Nephron progenitor cell (in vitro differentiated cells): ENCODE results near the gene IGLL5.

ENCODE experiments used
- DNase-seq: peaks from one replicate; pipeline ENCODE4 v3.0.0; 2021
- H3K27ac Mint-ChIP-seq: 2 replicates; pipeline ENCODE4 v1.8.0; 2021; ENCODE audit warnings: mild to moderate bottlenecking, moderate library complexity, mixed read lengths
- H3K27me3 Mint-ChIP-seq: 2 replicates; pipeline ENCODE4 v1.8.0; 2021; ENCODE audit warnings: mild to moderate bottlenecking, low read depth, mixed read lengths; ENCODE audit not compliant: poor library complexity
- H3K36me3 Mint-ChIP-seq: 2 replicates; pipeline ENCODE4 v1.8.0; 2021; ENCODE audit warnings: low read depth, mixed read lengths
- H3K4me1 Mint-ChIP-seq: 2 replicates; pipeline ENCODE4 v1.8.0; 2021; ENCODE audit warnings: mixed read lengths
- H3K4me3 Mint-ChIP-seq: 2 replicates; pipeline ENCODE4 v1.8.0; 2021; ENCODE audit warnings: mild to moderate bottlenecking, moderate library complexity, mixed read lengths
- H3K9me3 Mint-ChIP-seq: 2 replicates; pipeline ENCODE4 v1.8.0; 2021; ENCODE audit warnings: mild to moderate bottlenecking, moderate library complexity, mixed read lengths
- CTCF ChIP-seq: fragments of 200-600 bp; sonication (generic); IDR thresholded peaks from 2 replicates; pipeline ENCODE4 v1.5.0; 2021; ENCODE audit warnings: antibody characterized with exemption

Gene IGLL5

GRCh38 chr22:22866381-22867111, 21.1 kb upstream of the IGLL5 start:
- H3K27ac Mint-ChIP-seq = no peak overlapping the region
- no peak overlapping the region for H3K4me3 Mint-ChIP-seq
- H3K27me3 Mint-ChIP-seq = peaks cover 67% of the 10 kb centered on the region
- no peaks in the 10 kb centered on the region for H3K9me3 Mint-ChIP-seq
- DNase-seq = no peak
- H3K4me1 Mint-ChIP-seq = no peaks in the 10 kb centered on the region
- no peaks in the 10 kb centered on the region for H3K36me3 Mint-ChIP-seq
- TF ChIP-seq CTCF = no peak

- no peak overlapping the region for H3K27ac Mint-ChIP-seq
- H3K27me3 Mint-ChIP-seq = peaks cover 69% of the 10 kb centered on the region
- no peak overlapping the region for H3K4me3 Mint-ChIP-seq
- H3K36me3 Mint-ChIP-seq = no peaks in the 10 kb centered on the region
- H3K9me3 Mint-ChIP-seq = no peaks in the 10 kb centered on the region
- DNase-seq = no peak
- no peaks in the 10 kb centered on the region for H3K4me1 Mint-ChIP-seq
- TF ChIP-seq CTCF = no peak
Measured at GRCh38 chr22:22867996-22868715, 19.5 kb upstream of the IGLL5 start.

- no peak for TF ChIP-seq CTCF
- H3K27ac Mint-ChIP-seq = no peak overlapping the region
- peaks cover 4% of the 10 kb centered on the region for H3K9me3 Mint-ChIP-seq
- H3K4me1 Mint-ChIP-seq = no peaks in the 10 kb centered on the region
- no peak for DNase-seq
- peaks cover 72% of the 10 kb centered on the region for H3K27me3 Mint-ChIP-seq
- no peak overlapping the region for H3K4me3 Mint-ChIP-seq
- no peaks in the 10 kb centered on the region for H3K36me3 Mint-ChIP-seq
Measured at GRCh38 chr22:22870577-22871404, 16.8 kb upstream of the IGLL5 start.

GRCh38 chr22:22871536-22872278, 15.9 kb upstream of the IGLL5 start:
- H3K27me3 Mint-ChIP-seq = peaks cover 74% of the 10 kb centered on the region
- DNase-seq = no peak

More at GRCh38 chr22:22871536-22872278, 15.9 kb upstream of the IGLL5 start:
- no peak for TF ChIP-seq CTCF
- Mint-ChIP-seq H3K4me3 (no peak overlapping the region), H3K36me3 (no peaks in the 10 kb centered on the region), H3K9me3 (peaks cover 4% of the 10 kb centered on the region), H3K27ac (no peak overlapping the region), H3K4me1 (no peaks in the 10 kb centered on the region)
